Measurements from ENCODE around the gene SNPH.
"Not testable (repeated sequence)": the region's sequence is repeated elsewhere in the genome, so short reads cannot be mapped to it uniquely, and the experiment has no call there.

The SNPH gene

GRCh38 chr20:1266167-1266973 is at the start of gene SNPH:
Gene SNPH (plus strand): TSS chr20:1266294. CDS start chr20:1296240, 29,946 bp downstream.
- H3K27me3 Mint-ChIP-seq, result no peaks in the 10 kb centered on the region
- peak within 1 kb of the TSS; percentile 93 for H3K4me3 Mint-ChIP-seq
- peaks cover 80% of the 10 kb centered on the region for H3K4me1 Mint-ChIP-seq
- H3K36me3 Mint-ChIP-seq, result peaks cover 2% of the 10 kb centered on the region
- H3K27ac Mint-ChIP-seq, result peak within 1 kb of the TSS; percentile 97
- H3K9me3 Mint-ChIP-seq, result no peaks in the 10 kb centered on the region

GRCh38 chr20:1216527-1217427 is 49.3 kb upstream of the SNPH start:
- not testable (repeated sequence) for H3K36me3 Mint-ChIP-seq, H3K27me3 Mint-ChIP-seq, H3K9me3 Mint-ChIP-seq, H3K4me3 Mint-ChIP-seq, H3K27ac Mint-ChIP-seq
- H3K4me1 Mint-ChIP-seq, result peaks cover 41% of the 10 kb centered on the region

GRCh38 chr20:1222750-1223149 is 43.3 kb upstream of the SNPH start:
- not testable (repeated sequence) for H3K9me3 Mint-ChIP-seq, H3K27ac Mint-ChIP-seq, H3K36me3 Mint-ChIP-seq, H3K27me3 Mint-ChIP-seq, H3K4me3 Mint-ChIP-seq
- H3K4me1 Mint-ChIP-seq, result peaks cover 19% of the 10 kb centered on the region

- H3K4me1 Mint-ChIP-seq, result peaks cover 15% of the 10 kb centered on the region
- no peaks in the 10 kb centered on the region for H3K9me3 Mint-ChIP-seq
- H3K27ac Mint-ChIP-seq, result peak overlapping the region; percentile 39
- peaks cover 1% of the 10 kb centered on the region for H3K27me3 Mint-ChIP-seq
- H3K4me3 Mint-ChIP-seq, result peak overlapping the region; percentile 9
- no peaks in the 10 kb centered on the region for H3K36me3 Mint-ChIP-seq
These were observed 41.7 kb upstream of the SNPH start for GRCh38 chr20:1224205-1224890.

GRCh38 chr20:1225263-1225782 is 40.8 kb upstream of the SNPH start:
- peaks cover 1% of the 10 kb centered on the region for H3K27me3 Mint-ChIP-seq
- peak overlapping the region; percentile 67 for H3K4me3 Mint-ChIP-seq
- no peaks in the 10 kb centered on the region for H3K9me3 Mint-ChIP-seq
- peaks cover 15% of the 10 kb centered on the region for H3K4me1 Mint-ChIP-seq
- H3K36me3 Mint-ChIP-seq, result no peaks in the 10 kb centered on the region
- H3K27ac Mint-ChIP-seq, result no peak overlapping the region

- Mint-ChIP-seq H3K36me3 (no peaks in the 10 kb centered on the region), H3K4me3 (peak within 1 kb of the TSS; percentile 86), H3K4me1 (peaks cover 15% of the 10 kb centered on the region), H3K27ac (no peak within 1 kb of the TSS), H3K9me3 (no peaks in the 10 kb centered on the region), H3K27me3 (peaks cover 1% of the 10 kb centered on the region)
These were observed 40.1 kb upstream of the SNPH start, which contains the start of gene RAD21L1 for GRCh38 chr20:1225783-1226654. Gene RAD21L1 (plus strand): TSS chr20:1226044. CDS start chr20:1228454, 2,410 bp downstream.

GRCh38 chr20:1229541-1229940 is 36.6 kb upstream of the SNPH start:
- H3K9me3 Mint-ChIP-seq, result no peaks in the 10 kb centered on the region

GRCh38 chr20:1232286-1233111 is 33.6 kb upstream of the SNPH start:
- Mint-ChIP-seq H3K4me3 (no peak overlapping the region), H3K36me3 (no peaks in the 10 kb centered on the region), H3K9me3 (no peaks in the 10 kb centered on the region), H3K27me3 (peaks cover 1% of the 10 kb centered on the region), H3K4me1 (peaks cover 5% of the 10 kb centered on the region), H3K27ac (no peak overlapping the region)

More at GRCh38 chr20:1229541-1229940, 36.6 kb upstream of the SNPH start:
- no peak overlapping the region for H3K27ac Mint-ChIP-seq
- peaks cover 16% of the 10 kb centered on the region for H3K4me1 Mint-ChIP-seq
- peaks cover 1% of the 10 kb centered on the region for H3K27me3 Mint-ChIP-seq
- no peak overlapping the region for H3K4me3 Mint-ChIP-seq
- H3K36me3 Mint-ChIP-seq, result no peaks in the 10 kb centered on the region

- H3K4me3 Mint-ChIP-seq, result no peak overlapping the region
- no peaks in the 10 kb centered on the region for H3K9me3 Mint-ChIP-seq
- no peaks in the 10 kb centered on the region for H3K36me3 Mint-ChIP-seq
- no peak overlapping the region for H3K27ac Mint-ChIP-seq
- H3K4me1 Mint-ChIP-seq, result no peaks in the 10 kb centered on the region
- H3K27me3 Mint-ChIP-seq, result no peaks in the 10 kb centered on the region
These were observed 25.5 kb upstream of the SNPH start for GRCh38 chr20:1240549-1240948.

GRCh38 chr20:1241456-1241855 is 24.6 kb upstream of the SNPH start:
- Mint-ChIP-seq H3K4me3 (no peak overlapping the region), H3K4me1 (no peaks in the 10 kb centered on the region), H3K27me3 (no peaks in the 10 kb centered on the region), H3K9me3 (no peaks in the 10 kb centered on the region), H3K27ac (no peak overlapping the region), H3K36me3 (no peaks in the 10 kb centered on the region)

- H3K36me3 Mint-ChIP-seq, result no peaks in the 10 kb centered on the region
- H3K9me3 Mint-ChIP-seq, result no peaks in the 10 kb centered on the region
- H3K27me3 Mint-ChIP-seq, result no peaks in the 10 kb centered on the region
- H3K4me3 Mint-ChIP-seq, result no peak overlapping the region
- no peak overlapping the region for H3K27ac Mint-ChIP-seq
- H3K4me1 Mint-ChIP-seq, result no peaks in the 10 kb centered on the region
These were observed 24.0 kb upstream of the SNPH start for GRCh38 chr20:1242099-1242498.

- Mint-ChIP-seq H3K4me3 (no peak overlapping the region), H3K4me1 (no peaks in the 10 kb centered on the region), H3K36me3 (no peaks in the 10 kb centered on the region), H3K9me3 (no peaks in the 10 kb centered on the region), H3K27ac (no peak overlapping the region), H3K27me3 (no peaks in the 10 kb centered on the region)
These were observed 23.6 kb upstream of the SNPH start for GRCh38 chr20:1242530-1242929.

- Mint-ChIP-seq H3K27ac (no peak overlapping the region), H3K36me3 (no peaks in the 10 kb centered on the region), H3K27me3 (no peaks in the 10 kb centered on the region), H3K4me3 (no peak overlapping the region), H3K4me1 (peaks cover 3% of the 10 kb centered on the region), H3K9me3 (no peaks in the 10 kb centered on the region)
These were observed 20.5 kb upstream of the SNPH start for GRCh38 chr20:1245578-1245977.

- peaks cover 19% of the 10 kb centered on the region for H3K4me1 Mint-ChIP-seq
- H3K27ac Mint-ChIP-seq, result no peak overlapping the region
- no peaks in the 10 kb centered on the region for H3K9me3 Mint-ChIP-seq
- H3K36me3 Mint-ChIP-seq, result no peaks in the 10 kb centered on the region
- H3K4me3 Mint-ChIP-seq, result no peak overlapping the region
- no peaks in the 10 kb centered on the region for H3K27me3 Mint-ChIP-seq
These were observed 18.4 kb upstream of the SNPH start for GRCh38 chr20:1247689-1248088.

Data from activated naive CD4-positive, alpha-beta T cell treated with anti-CD3 and anti-CD28 coated beads, Interleukin-2, amount 50 U/mL, for 24 hours (primary cell).